T1000 (cell line): ENCODE results near the gene PRSS36.

Source experiments
- DNase-seq: peaks from one replicate; lab custom pipeline; 2025; ENCODE audit warnings: mixed read lengths; lab: John Stamatoyannopoulos, UW

Gene PRSS36

DNA sequence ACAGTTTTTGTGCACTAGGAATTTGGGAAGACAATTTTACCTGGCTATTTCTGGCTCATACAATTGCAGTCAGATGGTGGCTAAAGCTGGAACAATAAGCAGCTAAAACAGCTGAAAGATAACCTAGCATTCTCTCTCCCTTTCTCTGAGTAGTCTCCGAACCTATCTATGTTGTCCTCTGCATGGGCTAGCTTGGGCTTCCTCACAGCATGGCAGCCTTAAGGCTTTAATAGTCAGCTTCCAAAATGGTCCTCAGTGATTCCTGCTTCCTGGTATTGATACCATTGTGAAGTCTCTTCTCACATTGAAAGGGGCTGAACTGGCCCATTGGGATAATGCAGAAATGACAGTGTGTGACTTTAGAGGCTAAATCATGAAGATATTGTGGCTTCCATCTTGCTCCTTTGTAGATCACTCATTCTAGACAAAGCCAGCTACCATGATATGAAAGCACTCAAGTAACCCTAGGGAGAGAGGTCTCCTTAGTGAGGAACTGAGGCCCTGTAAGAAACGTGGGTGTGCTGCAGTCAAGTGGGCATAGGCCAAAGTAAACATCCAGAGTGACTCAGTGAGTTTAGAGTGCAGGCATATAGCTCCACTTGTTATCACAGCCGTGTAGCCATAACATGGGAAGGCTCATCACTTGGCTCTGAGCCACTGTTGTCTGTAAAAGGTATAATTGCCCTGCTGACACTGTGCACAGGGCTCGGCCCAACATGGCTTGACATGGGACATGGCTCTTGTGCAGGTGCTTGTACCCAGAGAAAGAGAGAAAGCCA is 49.8 kb downstream of the PRSS36 start:
- no peak for DNase-seq

DNA sequence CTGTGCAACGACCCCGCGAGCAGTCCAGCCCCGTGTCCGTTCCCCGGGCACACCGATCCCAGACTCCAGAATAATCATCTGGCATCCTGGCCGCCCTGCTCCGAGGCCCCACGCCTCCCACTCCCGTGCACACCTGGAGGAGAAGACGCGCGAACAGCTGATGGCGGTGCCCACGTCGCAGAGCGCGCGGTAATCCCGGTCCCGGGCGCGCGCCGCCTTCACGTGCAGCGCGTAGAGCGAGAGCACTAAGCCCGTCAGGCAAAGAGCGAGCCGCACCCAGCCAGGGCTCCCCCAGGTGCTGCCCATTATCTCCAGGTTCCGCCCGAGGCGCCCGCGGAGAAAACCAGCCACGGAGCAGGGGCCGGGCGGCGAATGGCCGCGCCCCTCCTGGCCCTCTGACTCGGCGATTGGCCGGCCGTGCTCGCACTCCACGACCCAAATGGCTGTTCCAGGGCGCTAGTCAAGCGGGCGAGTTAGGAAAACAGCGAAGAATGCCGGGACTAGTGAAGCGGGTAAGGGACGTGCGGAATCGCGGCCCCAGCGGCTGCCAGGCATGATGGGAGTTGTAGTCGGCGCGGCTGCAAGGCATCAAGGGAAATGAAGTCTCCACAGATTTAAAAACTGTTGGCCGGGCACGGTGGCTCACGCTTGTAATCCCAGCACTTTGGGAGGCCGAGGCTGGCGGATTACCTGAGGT is 55.3 kb downstream of the PRSS36 start, which contains the start of gene VKORC1:
Gene VKORC1 (minus strand): TSS at position 374 of the 697 bp plus-strand sequence. CDS start 68 bp downstream, at position 306.
- peak; percentile 95 for DNase-seq

DNA sequence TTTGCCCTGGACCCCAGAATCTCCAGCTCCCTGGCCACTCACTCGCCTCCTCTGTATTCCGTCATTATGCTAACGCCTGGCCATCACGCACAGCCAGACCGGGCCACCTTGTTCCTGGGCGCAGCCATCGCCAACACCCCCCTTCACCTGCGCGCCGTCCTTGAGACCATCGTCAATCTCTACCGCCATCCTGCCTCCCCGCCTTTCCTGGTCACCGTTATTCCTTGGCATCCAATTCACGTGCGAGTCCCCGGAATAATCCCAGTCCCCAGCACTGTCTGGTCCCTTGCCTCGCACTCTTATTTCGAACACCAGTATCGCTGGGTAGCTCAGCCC is 55.8 kb downstream of the PRSS36 start:
- no peak for DNase-seq

DNA sequence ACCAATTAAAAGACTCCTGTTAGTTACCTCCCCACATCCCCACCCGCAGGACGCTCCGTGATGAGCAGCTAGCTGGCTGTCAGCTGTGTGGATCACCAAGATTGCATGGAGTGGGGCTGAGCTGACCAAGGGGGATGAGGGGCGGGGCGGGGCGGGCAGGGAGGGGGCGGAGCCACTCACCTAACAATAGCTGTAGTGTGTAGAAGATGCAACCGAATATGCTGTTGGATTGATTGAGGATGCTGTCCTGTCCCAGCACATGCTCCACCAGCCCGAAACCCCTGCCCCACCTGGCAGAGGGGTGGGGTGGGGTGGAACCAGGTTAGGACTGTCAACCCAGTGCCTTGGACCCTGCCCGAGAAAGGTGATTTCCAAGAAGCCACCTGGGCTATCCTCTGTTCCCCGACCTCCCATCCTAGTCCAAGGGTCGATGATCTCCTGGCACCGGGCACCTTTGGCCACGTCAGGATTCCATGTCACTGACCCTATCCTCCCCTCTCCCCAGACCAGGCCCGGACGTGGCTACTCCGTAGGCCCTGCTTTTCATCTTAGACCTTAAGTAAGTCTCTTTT is 56.6 kb downstream of the PRSS36 start:
- DNase-seq, result peak; percentile 48

DNA sequence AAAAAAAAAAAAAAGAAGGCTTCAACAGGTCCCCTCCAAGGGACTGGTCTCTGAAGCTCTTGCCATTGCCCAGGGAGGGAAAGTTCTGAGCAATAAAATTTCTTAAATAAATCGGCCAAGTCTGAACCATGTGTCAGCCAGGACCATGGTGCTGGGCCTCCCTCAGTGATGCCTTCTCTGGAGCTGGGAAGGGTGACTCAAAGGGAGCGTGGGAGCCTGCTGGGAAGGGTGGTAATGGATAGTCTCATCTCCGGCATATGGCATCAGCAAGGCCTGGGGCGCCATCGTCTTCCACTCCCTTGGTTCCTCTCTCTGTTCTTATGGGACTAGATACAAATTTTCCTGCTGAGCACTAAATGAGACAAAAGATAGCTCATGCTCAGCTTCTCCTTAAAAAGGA is 57.5 kb downstream of the PRSS36 start:
- DNase-seq, result no peak

DNA sequence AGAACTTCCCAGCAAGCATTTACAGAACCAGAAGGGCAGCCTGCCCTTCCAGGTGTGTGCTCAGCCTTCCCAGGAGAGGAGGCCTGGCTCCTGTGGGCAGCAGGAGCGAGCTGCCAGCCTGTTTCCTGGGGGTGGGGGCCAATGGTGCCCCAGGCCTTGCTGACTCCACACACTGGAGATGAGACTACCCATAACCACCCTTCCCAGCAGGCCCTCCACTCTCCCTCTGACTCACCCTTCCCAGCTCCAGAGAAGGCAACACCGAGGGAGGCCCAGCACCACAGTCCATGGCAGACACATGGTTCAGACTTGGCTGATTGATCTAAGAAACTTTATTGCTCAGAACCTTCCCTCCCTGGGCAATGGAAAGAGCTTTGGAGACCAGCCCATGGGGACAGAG is 59.3 kb downstream of the PRSS36 start:
- no peak for DNase-seq

DNA sequence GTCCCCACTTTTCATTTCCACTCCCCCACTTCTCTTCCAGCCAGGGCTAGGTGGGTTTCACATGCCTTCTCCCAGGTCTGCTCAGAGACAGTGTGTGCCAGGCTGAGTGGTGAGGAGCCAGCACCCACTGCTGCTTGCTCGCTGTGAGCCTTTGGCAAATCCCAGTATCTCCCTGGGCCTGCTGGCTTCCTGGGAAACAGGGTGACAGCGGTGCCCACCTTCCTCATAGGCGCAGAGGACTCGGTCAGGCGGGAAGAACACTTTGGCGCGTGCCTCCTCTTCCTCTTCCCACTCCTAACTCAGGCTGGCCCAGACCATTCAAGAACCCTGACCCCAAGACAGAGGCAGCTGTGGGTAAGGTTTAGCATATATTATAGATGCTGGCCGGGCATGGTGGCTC is 60.7 kb downstream of the PRSS36 start:
- DNase-seq, result no peak
